ENCODE data around the gene REXO4. TPM values are rescaled to one million over a fixed set of nuclear protein-coding genes. Genes with fewer than 3 reads are reported as not detected.
"Not testable (repeated sequence)": the region's sequence is repeated elsewhere in the genome, so short reads cannot be mapped to it uniquely, and the experiment has no call there.

The REXO4 gene
- total RNA-seq, 2 experiments from 2014 or later: 35.7 to 45.5 TPM

DNA sequence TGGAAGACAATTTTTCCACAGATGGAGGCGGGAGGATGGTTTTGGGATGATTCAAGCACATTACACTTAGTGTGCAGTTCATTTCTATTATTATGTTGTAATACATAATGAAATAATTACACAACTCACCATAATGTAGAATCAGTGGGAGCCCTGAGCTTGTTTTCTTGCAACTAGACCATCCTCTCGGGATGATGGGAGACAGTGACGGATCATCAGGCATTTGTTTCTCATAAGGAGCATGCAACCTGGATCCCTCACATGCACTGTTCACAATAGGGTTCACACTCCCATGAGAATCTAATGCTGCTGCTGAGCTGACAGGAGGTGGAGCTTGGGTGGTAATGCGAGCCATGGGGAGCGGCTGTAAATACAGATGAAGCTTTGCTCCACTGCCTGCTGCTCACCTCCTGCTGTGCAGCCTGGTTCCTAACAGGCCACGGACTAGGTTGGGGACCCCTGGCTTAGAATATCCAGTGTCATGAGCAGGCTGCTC lies 40.0 kb downstream of the REXO4 start:
- Histone ChIP-seq H2AFZ (ENCODE audit: low read length) (no peak overlapping the region), H3K9me2 (ENCODE audit: insufficient read depth, low read length) (no peaks in the 10 kb centered on the region), H3K4me3 (ENCODE audit: low read depth, low read length, poor library complexity, severe bottlenecking) (no peak overlapping the region), H3K27ac (ENCODE audit: low read depth, low read length, poor library complexity, severe bottlenecking) (no peak overlapping the region), H4K20me1 (ENCODE audit: insufficient read depth, low read length) (peaks cover 7% of the 10 kb centered on the region), H3K36me3 (ENCODE audit: insufficient read depth, low read length) (peaks cover 9% of the 10 kb centered on the region), H3K9me3 (ENCODE audit: low read length) (0 out of 2 replicates have a peak, but pooled peaks cover 2% of the 10 kb centered on the region), H3K4me2 (ENCODE audit: low read length) (no peak overlapping the region), H3K4me1 (ENCODE audit: insufficient read depth, low read length, poor library complexity, severe bottlenecking) (peaks cover 10% of the 10 kb centered on the region), H3K79me2 (ENCODE audit: insufficient read depth, low read depth, low read length) (peaks cover 31% of the 10 kb centered on the region)
- intact Hi-C loops (cut with micrococcal nuclease; ENCODE audit: unreplicated experiment): no loop called here
- ChIA-PET POLR2A (interaction anchor here (1.0 to 1.3 kb wide), 2 partner anchors 13 to 101 kb away, joined by 3 read pairs; partner anchors contain the start of gene SLC2A6), CTCF (ENCODE audit: unreplicated experiment) (no interaction called here)
- BruUV-seq (replicated peaks): no TSS peak
- DNase-seq (ENCODE audit: low spot score): no peak
- TF ChIP-seq EZH2phosphoT487 (IDR thresholded peaks at IDR 0.05; ENCODE audit: borderline replicate concordance, low read depth, low read length): no peak
- TF ChIP-seq, protein P1, sequence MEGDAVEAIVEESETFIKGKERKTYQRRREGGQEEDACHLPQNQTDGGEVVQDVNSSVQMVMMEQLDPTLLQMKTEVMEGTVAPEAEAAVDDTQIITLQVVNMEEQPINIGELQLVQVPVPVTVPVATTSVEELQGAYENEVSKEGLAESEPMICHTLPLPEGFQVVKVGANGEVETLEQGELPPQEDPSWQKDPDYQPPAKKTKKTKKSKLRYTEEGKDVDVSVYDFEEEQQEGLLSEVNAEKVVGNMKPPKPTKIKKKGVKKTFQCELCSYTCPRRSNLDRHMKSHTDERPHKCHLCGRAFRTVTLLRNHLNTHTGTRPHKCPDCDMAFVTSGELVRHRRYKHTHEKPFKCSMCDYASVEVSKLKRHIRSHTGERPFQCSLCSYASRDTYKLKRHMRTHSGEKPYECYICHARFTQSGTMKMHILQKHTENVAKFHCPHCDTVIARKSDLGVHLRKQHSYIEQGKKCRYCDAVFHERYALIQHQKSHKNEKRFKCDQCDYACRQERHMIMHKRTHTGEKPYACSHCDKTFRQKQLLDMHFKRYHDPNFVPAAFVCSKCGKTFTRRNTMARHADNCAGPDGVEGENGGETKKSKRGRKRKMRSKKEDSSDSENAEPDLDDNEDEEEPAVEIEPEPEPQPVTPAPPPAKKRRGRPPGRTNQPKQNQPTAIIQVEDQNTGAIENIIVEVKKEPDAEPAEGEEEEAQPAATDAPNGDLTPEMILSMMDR (conservative IDR thresholded peaks at IDR 0.05; ENCODE audit: low read length): no peak

GRCh38 chr9:133377280-133377679 lies 40.5 kb downstream of the REXO4 start:
- CTCF ChIA-PET (ENCODE audit: unreplicated experiment); H4K20me1 ChIP-seq (ENCODE audit: insufficient read depth, low read length); H3K4me3 ChIP-seq (ENCODE audit: low read depth, low read length, poor library complexity, severe bottlenecking); H3K27ac ChIP-seq (ENCODE audit: low read depth, low read length, poor library complexity, severe bottlenecking); H3K9me2 ChIP-seq (ENCODE audit: insufficient read depth, low read length); intact Hi-C loops (cut with micrococcal nuclease; ENCODE audit: unreplicated experiment); H3K4me2 ChIP-seq (ENCODE audit: low read length); H3K9me3 ChIP-seq (ENCODE audit: low read length); DNase-seq (ENCODE audit: low spot score); BruUV-seq (replicated peaks); H2AFZ ChIP-seq (ENCODE audit: low read length): not testable (repeated sequence)
- H3K79me2 ChIP-seq (ENCODE audit: insufficient read depth, low read depth, low read length): peaks cover 35% of the 10 kb centered on the region
- H3K36me3 ChIP-seq (ENCODE audit: insufficient read depth, low read length): peaks cover 14% of the 10 kb centered on the region
- POLR2A ChIA-PET: interaction anchor here (1.0 kb wide), 1 partner anchor 101 kb away, joined by 3 read pairs; the partner anchor contains the start of gene SLC2A6
- H3K4me1 ChIP-seq (ENCODE audit: insufficient read depth, low read length, poor library complexity, severe bottlenecking): peaks cover 14% of the 10 kb centered on the region

GRCh38 chr9:133375724-133376654 lies 41.8 kb downstream of the REXO4 start, which contains the start of the genes STKLD1 and SURF4:
STKLD1 (plus strand) TSS chr9:133376366; CDS start chr9:133376474, 108 bp downstream.
SURF4 (minus strand) TSS chr9:133376060; CDS start chr9:133375969, 91 bp downstream.
- peak within 1 kb of the TSS; percentile 67 for H3K27ac ChIP-seq (ENCODE audit: low read depth, low read length, poor library complexity, severe bottlenecking)
- H3K36me3 ChIP-seq (ENCODE audit: insufficient read depth, low read length): peaks cover 27% of the 10 kb centered on the region
- intact Hi-C loops (cut with micrococcal nuclease; ENCODE audit: unreplicated experiment): loop anchor here (1.0 to 2.0 kb wide), 2 partner anchors 20 to 39 kb away; partner anchors contain the start of genes SURF1, SURF2 and SURF6
- peak within 1 kb of the TSS; percentile 93 for H2AFZ ChIP-seq (ENCODE audit: low read length)
- peak within 1 kb of the TSS; percentile 94 for H3K4me2 ChIP-seq (ENCODE audit: low read length)
- no peak for TF ChIP-seq EZH2phosphoT487 (IDR thresholded peaks at IDR 0.05; ENCODE audit: borderline replicate concordance, low read depth, low read length)
- TF ChIP-seq, protein P1 (conservative IDR thresholded peaks at IDR 0.05; ENCODE audit: low read length): no peak
- H3K4me3 ChIP-seq (ENCODE audit: low read depth, low read length, poor library complexity, severe bottlenecking): peak within 1 kb of the TSS; percentile 91
- no TSS peak for BruUV-seq (replicated peaks)
- H3K9me3 ChIP-seq (ENCODE audit: low read length): no peaks in the 10 kb centered on the region
- ChIA-PET CTCF (ENCODE audit: unreplicated experiment) (no interaction called here), POLR2A (no interaction called here)
- H3K9me2 ChIP-seq (ENCODE audit: insufficient read depth, low read length): no peaks in the 10 kb centered on the region
- peaks cover 48% of the 10 kb centered on the region for H3K79me2 ChIP-seq (ENCODE audit: insufficient read depth, low read depth, low read length)
- peak; percentile 97 for DNase-seq (ENCODE audit: low spot score)
- H3K4me1 ChIP-seq (ENCODE audit: insufficient read depth, low read length, poor library complexity, severe bottlenecking): peaks cover 27% of the 10 kb centered on the region
- peaks cover 13% of the 10 kb centered on the region for H4K20me1 ChIP-seq (ENCODE audit: insufficient read depth, low read length)
